Activated CD4-positive, alpha-beta T cell treated with anti-CD3 and anti-CD28 coated beads for 4 hours (primary cell): ENCODE data around the gene DDX49.
"Not testable (repeated sequence)": the region's sequence is repeated elsewhere in the genome, so short reads cannot be mapped to it uniquely, and the experiment has no call there.

Experiments
- DNase-seq, 2 donors: peaks; one replicate each; pipeline ENCODE4 v3.0.0-alpha.2; 2020

The DDX49 gene

DNA sequence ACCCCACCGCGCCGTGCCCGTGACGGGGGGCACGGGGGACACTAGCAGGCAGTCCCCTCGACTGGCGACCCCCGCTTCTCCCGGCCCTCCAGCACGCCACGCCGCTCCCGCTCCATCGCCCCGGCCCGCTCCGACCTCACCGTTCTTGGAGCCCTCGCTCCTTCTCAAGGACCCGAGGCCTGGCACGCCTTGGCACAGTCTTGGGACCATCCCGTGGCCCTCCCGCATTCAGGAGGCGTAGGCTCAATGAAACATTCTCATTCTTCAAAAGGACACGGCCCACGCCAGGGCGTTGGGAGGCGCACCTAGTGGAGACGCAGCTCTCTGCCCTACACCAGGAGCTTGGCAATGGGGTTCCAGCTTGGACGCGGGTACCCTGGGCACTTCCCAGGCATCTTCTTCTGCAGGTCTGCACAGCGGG lies 23.1 kb upstream of the DDX49 start:
- no peak for DNase-seq

DNA sequence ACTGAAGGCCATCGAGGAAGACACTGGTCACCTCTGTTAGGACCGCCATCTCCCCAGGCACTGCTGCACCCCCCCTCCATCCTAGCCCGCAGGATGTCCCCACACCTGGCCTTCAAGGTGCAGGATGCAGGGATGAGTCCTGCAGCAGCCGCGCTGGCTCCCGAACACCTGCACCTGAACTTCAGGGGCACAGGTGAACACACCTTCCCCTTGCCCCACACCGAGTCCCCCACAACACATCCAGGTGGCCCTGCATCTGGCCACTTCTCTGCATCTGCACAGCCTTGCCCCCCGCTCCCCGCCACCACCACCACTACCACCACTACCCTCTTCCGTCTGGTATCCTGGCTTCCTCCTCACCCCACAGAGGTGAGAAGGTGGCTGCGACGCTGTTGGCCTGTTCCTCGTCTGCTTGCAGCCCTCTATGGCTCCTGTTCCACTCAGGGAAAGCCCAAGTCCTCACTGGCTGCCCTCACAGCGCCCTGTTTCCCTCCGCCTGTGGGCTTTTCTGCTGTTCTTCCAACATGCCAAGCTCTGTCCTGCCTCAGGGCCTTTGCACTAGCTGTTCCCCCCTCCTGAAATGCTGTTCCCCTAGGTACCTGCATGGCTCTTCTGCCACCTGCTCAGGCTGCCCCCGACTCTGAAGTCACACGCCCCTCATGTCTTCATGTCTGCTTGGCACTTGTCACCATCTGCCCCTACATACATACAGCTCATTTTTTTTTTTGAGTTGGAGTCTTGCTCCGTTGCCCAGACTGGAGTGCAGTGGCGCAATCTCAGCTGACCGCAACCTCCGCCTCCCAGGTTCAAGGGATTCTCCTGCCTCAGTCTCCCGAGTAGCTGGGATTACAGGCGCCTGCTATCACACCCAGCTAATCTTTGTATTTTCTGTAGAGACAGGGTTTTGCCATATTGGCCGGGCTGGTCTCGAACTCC lies 22.2 kb upstream of the DDX49 start:
- no peak for DNase-seq

DNA sequence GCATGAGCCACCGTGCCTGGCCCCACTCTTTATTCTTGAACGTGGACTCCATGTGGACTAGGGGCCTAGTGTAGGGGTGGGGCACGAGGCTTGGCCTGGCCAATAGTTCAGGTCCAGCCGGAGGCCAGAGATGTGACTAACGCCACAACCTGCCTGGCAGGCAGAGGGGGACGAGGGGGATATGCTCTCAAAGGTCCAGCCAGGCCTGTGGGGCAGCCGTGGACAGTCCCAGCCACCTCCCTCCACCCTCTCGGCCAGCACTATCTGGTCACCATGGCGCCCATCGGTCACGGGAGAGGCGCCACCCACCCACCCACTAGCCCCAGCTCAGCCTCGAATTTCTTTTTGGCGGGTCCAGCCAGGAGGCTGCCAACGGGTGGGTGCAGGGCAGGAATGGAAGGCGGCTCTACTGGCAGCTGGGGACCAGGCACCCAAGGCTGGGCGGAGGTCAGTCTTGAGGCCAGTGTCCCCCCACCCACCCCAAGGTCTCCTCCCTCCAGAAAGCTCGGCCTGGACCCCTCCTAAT lies 21.4 kb upstream of the DDX49 start:
- no peak for DNase-seq

DNA sequence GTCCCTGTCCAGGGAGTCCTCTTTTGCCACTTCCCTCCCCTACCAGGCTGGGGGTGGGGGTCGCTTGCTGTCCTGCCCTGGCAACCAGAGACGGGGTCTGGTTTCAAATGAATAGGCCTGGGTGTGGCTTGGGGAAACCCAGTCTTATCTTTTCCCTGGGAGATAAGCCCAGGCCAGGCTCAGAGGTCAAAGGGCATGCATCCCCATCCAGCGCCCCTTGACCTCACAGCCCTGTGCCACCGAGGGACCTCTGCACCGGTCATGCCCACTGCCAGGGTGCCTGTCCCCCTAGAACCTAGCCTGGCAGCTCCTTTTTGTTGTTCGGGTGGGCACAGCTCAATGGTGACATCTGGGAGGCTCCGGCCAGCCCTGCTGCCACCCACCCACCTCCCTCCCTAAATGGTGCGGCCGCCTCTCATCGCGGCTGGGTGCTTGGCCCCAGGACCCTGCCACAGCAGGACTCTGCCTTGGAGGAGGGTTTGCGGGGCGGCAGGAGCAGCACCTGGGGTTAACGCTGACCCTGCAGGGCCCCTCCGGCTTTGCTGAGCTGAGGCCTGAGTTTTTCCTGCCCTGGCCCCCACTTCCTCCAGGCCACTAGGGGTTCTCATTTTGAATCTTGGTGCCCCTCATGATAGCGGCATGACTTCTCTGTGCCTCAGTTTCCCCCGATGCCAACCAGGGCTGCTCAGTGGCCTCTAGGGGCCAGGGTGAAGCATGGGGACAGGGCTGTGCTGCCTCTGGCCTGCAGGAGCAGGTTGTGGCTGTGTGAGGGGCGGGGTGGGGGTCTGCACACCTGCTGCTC lies 20.7 kb upstream of the DDX49 start:
- no peak for DNase-seq

DNA sequence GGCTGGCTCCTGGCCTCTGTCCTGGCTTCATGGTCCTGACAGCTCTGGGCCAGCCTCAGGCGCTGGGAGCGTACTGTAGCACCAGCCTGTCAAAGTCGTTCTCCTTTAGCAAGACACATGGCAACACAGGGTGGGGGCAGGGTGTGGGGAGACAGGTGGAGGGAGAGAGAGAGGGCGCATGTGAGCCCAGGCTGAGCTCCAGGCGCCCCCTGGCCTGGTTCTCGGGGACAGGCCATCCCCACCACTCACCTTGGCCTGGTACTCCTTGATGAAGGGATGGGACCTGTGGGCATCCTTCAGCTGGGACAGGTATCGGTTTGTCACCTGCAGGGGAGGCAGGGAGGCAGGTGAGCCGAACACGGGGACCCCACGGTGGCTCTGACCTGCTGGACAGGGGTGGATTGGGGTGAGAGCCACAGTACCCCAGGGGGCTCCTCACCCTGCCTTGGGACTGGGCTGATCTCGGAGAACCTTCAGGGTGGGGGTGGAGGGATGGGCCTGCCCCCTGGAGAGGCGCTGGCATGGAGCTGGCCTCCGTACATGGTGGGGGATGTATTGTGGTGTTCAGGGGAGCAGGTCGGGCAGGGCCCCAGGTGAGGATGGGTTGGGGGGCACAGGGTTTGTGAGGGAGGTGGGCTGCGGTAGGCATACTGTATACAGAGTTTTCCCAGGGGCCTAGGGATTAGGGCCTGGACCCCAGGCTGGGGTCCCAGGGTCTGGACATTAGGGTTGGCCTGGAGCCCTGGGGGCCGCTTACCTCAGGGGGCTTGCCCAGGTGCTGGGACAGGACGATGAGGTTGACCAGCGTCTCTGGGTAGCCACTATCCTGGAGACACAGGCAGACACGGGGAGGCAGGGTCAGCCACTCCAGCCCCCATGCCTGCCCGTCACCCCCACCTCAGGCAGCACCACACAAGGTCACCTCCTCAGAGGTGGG lies 19.6 kb upstream of the DDX49 start:
- DNase-seq = no peak

DNA sequence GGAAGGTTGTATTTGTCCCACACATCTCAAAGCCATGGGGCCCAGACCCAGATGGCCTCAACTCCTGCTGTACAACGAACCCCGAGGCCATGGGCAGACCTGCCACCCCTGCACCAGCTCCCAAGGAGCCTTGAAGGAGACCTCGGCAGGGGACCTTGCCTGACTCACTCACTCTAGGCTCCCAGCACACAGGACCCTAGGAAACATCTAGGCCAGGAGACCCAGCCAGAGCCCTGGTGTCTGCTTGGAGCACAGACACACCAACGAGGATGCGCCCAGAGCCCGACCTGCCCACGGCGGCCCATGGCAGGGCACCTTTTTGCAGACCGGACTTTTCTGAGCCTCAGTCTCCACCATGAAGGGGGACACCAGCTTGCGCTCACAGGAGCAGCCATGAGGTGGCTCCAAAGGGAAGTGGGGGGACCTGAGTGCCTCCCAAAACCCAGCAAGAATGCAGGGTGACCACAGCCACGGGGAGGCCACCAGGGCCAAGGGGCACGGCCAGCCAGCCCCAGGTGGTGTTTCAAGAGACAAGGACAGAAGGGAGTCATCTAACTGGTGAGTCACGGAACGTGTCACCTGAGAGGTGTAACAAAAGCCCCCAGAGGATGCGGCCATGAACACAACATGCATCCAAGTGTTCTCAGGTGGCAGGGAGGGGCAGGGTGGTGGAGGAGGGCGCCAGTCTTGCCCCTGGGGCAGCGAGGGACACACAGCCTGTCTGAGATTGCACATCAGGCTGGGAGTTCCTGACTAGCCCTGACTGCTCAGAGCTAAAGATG lies 18.6 kb upstream of the DDX49 start:
- DNase-seq = no peak

DNA sequence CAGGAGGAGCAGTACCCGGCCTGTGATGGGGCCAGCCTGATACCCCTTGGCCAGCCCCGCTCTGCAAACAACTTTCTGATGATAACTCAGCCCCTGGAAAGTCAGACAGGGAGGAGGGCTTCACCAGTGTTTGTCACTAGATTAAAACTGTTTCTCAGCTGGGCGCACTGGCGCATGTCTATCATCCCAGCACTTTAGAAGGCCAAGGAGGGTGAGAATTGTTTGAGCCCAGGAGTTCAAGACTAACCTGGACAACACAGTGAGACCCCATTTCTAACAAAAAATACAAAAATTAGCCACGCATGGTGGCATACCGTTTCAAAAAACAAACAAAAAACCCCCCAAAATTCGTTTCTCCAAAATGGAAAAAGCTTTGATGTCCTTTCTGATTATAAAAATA lies 18.0 kb upstream of the DDX49 start:
- no peak for DNase-seq

DNA sequence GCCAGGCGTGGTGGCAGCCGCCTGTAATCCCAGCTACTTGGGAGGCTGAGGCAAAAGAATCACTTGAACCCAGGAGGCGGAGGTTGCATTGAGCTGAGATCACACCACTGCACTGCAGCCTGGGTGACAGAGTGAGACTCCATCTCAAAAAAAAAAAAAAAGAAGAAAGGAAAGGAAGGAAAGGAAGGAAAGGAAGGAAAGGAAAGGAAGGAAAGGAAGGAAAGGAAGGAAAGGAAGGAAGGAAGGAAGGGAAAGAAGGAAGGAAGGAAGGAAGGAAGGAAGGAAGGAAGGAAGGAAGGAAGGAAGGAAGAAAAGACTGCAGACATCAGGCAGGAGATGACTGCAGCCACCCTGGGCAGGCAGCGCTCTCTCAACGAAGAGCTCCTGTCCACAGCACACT lies 17.0 kb upstream of the DDX49 start:
- not testable (repeated sequence) for DNase-seq

DNA sequence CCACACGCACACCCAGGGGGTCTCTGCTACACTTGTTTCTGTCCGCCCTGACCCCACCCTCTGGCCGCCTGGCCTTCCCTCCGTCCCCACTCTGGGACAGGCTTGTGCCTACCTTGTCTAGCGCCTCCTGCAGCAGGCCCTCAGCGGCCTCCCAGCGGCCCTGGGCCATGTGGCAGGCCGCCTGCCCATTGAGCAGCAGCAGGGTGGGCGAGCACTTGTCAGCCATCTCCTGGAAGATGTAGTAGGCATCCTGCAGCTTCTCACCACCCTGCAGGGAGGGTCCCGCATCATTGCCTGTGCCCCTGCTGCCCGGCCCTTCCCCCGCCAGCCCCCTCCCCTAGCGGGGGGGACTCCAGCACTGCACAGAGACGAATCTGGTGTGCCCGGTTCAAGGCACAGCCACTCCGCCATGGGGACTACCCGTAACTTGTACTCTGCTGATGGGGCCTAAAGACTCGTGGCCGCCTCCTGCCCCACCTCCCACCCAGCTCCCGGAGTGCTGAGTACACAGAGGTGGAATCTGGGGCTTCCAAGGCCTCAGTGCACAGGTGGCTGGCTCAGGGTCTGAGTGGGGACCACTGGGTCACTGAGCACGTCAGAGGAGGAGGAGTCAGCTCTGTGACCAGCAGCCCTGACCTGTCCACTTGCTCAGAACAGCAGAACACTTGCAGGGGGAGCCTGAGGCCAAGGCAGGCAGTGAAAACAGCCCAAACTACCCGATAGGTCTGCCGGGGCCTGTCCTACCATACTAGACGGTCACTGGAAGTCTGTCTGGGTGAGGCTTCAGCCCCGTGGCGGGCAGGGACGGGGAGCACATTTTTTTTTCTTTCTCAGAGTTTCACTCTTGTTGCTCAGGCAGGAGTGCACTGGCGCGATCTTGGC lies 16.1 kb upstream of the DDX49 start:
- DNase-seq = no peak

DNA sequence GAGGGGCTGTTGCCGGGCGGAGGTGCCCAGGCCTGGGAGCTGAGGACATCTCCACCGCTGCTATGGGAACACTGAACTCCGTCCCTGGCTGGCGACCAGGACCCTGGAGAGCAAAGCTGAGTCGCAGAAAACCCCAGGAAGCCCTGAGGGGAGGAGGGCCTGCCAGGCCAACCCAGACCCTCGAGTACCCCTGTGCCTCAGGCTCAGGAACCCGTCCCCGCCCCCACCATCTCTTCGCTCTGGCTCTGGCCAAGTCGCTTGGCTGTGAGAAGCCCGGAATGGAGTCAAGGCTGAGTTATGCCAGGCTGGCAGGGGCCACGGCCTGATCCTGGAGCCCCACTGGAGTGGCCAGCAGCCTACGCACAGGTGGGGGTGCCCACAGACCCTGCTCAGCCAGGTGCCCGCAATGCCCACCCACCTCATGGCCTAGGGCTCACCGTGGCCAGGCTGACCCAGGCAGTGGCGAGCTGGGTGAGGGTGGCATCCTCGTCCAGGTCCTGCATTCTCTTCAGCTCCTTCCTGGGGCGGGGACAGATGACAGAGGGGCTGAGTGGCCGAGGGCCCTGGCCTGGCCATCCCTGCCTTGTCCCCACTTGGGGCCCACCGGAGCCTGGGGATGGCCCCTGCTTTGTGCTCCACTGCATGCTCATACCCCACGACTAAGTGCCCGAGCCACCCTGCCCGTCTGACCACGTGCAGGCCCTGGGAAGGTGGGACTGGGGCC lies 15.0 kb upstream of the DDX49 start:
- DNase-seq = no peak

DNA sequence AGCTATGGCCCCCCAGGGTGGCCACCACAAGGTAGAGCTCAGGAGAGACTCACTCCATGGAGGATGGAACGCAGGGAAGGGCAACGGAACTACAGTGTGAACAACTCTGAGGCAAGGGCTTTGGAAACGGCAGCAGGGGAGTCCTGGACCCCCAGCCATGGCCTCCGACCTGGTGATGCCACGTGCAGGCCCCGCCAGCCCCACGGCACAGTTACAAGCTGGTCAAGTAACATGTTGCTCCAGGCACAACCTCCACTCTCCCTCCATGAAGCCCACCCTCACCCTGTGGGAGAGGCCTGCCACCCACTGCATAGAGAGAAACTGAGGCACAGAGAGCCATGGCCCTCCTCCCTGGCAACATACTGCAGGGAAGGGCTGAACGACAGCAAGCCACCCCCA lies 14.5 kb upstream of the DDX49 start:
- no peak for DNase-seq

DNA sequence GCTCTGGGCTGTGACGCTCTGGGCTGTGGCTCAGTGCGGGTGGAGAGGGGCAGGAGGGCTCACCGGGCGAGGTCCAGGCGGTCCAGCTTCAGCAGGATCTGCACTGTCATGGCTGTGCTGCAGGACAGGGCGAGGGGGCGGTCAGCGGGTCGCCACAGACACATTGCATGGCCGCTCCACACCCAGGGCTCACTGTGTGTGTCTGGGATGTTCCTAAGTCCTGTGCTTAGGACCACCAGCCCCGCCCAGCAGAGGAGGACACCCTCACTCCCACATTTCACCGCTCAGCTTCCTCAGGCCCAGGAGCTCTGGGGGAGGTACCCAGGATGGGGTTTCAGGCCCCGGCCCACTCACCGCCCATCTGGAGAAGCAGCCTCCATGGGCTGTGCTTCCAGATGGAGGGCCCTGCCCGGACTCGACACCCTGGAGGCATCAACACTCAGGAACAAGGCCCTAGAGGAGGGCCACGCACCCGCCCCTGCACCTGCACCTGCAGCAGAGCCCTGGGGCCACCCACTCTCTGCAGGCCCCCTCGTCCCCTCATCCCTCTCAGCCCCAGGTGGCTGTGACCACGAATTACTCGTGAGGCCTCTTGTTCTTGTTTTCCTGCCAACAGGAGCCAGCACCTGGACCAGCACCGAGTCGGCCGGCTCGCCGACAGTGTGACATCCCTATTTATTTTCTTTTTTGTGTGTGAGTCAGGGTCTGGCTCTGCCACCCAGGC lies 13.8 kb upstream of the DDX49 start:
- DNase-seq = no peak

DNA sequence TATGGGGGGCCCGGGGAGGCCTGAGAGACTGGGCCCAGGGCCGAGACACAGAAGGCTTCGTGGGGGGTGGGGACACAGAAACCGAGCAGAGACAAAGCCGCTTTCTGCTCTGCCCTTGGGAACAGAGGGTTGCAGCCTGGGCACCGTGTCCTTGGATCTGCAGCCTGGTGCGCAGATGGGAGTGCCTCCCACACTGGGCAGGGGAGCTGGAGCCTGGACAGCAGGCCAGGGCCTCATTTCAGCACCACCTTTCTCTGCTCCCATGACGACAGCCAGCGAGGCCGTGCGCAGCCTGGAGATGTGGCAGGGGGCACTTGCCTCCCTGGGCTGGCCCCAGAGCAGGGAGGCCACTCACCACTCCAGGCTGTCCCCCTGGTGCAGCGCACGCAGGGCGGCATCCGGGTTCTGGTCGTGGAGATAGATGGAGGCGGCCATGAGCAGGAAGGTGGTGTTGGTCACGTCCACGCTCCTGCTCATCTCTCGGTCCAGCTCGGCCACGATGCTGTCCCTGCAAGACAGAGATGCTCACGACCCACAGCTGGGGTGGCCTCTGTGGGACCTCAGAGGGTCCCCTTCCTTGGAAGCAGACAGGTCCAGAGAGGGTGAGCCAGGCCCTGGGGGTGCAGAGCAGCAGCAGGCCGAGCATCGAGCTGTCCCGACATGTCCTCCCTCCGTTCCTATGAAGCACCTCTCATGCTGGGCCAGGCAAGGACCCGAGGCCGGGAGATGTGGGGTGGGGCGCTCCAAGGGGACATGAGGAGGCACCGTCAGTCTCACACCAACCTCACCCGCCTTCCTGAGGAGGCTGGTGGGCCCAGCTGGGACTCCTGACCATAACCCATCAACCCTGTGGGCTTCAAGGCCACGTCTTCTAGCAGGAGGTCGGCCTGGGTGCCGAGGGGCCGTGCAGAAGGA lies 12.7 kb upstream of the DDX49 start:
- no peak for DNase-seq

DNA sequence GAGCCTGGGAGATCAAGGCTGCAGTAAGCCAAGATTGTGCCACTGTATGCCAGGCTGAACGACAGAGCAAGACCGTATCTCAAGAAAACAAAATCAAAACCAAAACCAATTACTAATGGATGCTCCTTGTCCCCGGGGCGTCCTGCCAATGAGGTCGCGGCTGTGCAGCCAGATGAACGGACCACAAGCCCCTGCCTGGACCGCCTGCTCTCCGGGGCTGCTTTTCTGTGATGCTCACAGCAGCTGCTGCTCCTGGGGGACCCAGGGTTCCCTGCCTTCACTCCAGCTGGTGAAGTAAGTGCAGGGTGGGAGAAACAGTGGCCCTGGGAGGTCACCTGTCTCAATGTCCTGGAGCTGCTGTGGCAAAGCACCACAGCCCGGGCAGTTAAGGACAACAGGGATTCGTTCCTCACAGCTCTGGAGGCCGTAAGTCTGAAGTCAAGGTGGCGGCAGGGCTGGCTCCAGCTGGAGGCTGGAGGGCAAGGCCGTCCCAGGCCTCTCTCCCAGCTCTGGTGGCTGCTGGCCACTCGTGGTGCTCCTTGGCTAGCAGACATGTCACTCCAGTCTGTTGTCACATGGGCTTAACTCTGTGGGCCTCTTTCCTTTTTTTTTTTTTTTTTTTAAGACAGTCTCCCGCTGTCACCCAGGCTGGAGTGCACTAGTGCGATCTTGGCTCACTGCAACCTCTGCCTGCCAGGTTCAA lies 10.4 kb upstream of the DDX49 start:
- no peak for DNase-seq

DNA sequence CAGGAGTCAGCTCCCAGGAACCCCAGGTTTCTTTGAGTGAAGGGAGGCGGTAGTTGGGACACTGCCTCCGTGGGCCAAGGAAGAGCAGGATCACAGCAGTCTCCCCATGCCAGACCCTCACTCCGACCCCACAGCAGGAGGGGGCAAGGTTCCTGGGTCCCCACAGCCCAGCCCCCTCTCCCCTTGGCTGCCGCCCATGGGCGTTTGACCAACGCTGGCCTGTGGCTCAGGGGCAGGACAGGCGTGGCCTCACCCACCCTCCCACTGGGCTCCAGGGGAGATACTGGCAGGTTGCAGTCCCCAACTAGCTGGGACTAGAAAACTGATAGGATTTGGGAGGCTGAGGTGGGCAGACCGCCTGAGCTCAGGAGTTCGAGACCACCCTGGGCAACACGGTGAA lies 9.5 kb upstream of the DDX49 start:
- no peak for DNase-seq

DNA sequence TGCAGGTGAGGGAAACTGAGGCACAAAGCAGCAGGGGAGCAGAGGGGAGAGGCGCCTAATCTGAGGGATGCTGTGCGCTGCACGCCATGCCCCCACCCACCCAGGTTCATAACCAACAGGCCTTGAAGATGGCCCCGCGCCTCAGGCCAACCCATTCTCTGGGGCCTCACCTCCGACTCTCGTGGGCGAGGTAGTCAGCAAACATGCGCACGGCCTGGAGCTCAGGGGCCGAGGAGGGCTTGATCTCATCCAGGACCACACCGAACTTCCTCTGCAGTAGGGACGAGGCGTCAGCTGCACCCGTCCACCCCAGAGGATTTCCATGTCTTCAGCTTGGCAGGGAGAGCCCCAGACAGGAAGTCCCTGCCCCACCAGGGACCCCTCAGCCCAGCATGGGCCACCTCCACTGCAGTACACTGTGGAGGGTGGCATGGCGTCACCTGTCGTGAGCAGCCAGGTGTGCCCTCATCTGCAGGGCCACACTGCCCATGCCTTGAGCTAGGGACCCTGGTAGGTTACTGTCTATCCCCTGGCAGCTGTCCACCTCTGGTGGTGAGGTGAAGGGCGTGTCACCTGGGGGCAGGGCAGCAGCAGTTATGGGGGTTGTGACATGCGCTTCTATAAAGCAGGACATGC lies 8.6 kb upstream of the DDX49 start:
- DNase-seq = no peak

DNA sequence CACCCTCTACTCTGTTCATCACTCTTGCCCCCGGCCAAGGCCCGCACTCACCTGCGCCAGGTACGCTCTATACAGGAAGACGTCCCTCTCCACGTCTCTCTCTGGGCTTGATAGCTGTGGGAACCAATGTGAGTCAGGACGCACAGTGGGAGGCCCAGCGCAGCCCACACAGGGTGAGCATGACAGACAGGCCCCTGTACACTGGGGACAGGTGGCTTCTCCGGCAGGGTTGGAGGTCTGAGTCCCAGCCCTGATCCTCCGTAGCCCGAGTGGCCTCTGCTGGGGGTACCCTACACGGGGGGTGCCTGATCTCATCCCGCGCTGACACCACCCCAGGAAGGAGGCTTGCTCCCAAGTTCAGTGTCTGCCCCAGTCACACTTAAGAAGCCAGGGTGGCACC lies 6.6 kb upstream of the DDX49 start:
- no peak for DNase-seq
